Fibroblast of lung (primary cell): ENCODE measurements around the gene SESN3.

Source experiments
- CTCF ChIP-seq, 2 donors: IDR thresholded peaks in 1 of 2; conservative IDR thresholded peaks in 1 of 2; 1 replicate in 1 of 2; 2 replicates in 1 of 2; pipeline ENCODE4 v1.5.1; 2011 to 2012; ENCODE audit warnings: low read length in 2 of 2, control low read depth in 1 of 2, inconsistent platforms in 1 of 2, low read depth in 1 of 2, mild to moderate bottlenecking in 1 of 2
- EZH2 ChIP-seq: IDR thresholded peaks from 2 replicates; pipeline ENCODE4 v1.5.1; 2012; ENCODE audit warnings: low read length, control low read depth, mild to moderate bottlenecking; ENCODE audit errors: missing control alignments

- no peak for TF ChIP-seq CTCF (conservative IDR thresholded peaks at IDR 0.05 in 1 of 2, IDR thresholded peaks at IDR 0.05 in 1 of 2; ENCODE audit: low read depth in 1 of 2, low read length in 2 of 2)
- no peak for TF ChIP-seq EZH2
Measured at GRCh38 chr11:95192717-95193116, 38.3 kb downstream of the SESN3 start.
